Urinary bladder (tissue), 4 donors: ENCODE results near the gene SNX24. TPM values are rescaled to one million over a fixed set of nuclear protein-coding genes. Genes with fewer than 3 reads are reported as not detected.
"Not testable (repeated sequence)": the region's sequence is repeated elsewhere in the genome, so short reads cannot be mapped to it uniquely, and the experiment has no call there.

ENCODE experiments used
- DNase-seq: peaks from one replicate; pipeline ENCODE4 v3.0.0-alpha.2; 2015; ENCODE audit errors: extremely low spot score
- H3K27ac ChIP-seq: one replicate; pipeline ENCODE4 v1.5.1; 2013; ENCODE audit warnings: low read depth, mild to moderate bottlenecking, moderate library complexity
- H3K36me3 ChIP-seq: one replicate; pipeline ENCODE4 v1.6.1; 2013; ENCODE audit warnings: mild to moderate bottlenecking, moderate library complexity; ENCODE audit not compliant: insufficient read depth
- H3K4me1 ChIP-seq: one replicate; pipeline ENCODE4 v1.6.1; 2013; ENCODE audit warnings: mild to moderate bottlenecking, moderate library complexity; ENCODE audit not compliant: insufficient read depth
- H3K4me3 ChIP-seq: one replicate; pipeline ENCODE4 v1.5.1; 2013; ENCODE audit warnings: low read depth, low read length
- WGBS: extraction: QIAGEN DNeasy Blood & Tissue Kit; methylation state at CpG from one replicate; pipeline ENCODE4 v1.1.7; 2013; 5-methylcytosine and 5-hydroxymethylcytosine counted together
- polyA plus RNA-seq: library from polyadenylated mRNA; stranded (reverse); fragments of 200-250 nt; gene quantifications from one replicate; pipeline ENCODE4 v1.2.3, GENCODE V29; 2013
- total RNA-seq: library from RNA; depleted of rRNA; stranded (reverse); fragments of >200 nt; gene quantifications from one replicate; pipeline ENCODE4 v1.2.3, GENCODE V29; 2014
- donor health status: healthy with polysubstance abuse.
- donor health status: healthy.

Gene SNX24
- total and polyA plus RNA-seq, 2 donors = 8.3 to 26.1 TPM

- WGBS = 95% methylated on average over 6 of the region's 6 CpGs
- H3K4me1 ChIP-seq, H3K36me3 ChIP-seq, H3K27ac ChIP-seq, DNase-seq, H3K4me3 ChIP-seq: not testable (repeated sequence)
These were observed 122.6 kb downstream of the SNX24 start for GRCh38 chr5:122968056-122968455.

GRCh38 chr5:122971333-122971732, 125.9 kb downstream of the SNX24 start:
- Histone ChIP-seq H3K27ac (no peak overlapping the region), H3K36me3 (no peaks in the 10 kb centered on the region), H3K4me1 (no peaks in the 10 kb centered on the region), H3K4me3 (no peak overlapping the region)
- 89% methylated on average over 2 of the region's 2 CpGs for WGBS
- DNase-seq = no peak

GRCh38 chr5:122972877-122973276, 127.5 kb downstream of the SNX24 start:
- no peaks in the 10 kb centered on the region for H3K36me3 ChIP-seq
- no peaks in the 10 kb centered on the region for H3K4me1 ChIP-seq
- DNase-seq = no peak
- 97% methylated on average over 4 of the region's 4 CpGs for WGBS
- H3K27ac ChIP-seq = no peak overlapping the region
- H3K4me3 ChIP-seq = no peak overlapping the region

- H3K4me1 ChIP-seq, H3K4me3 ChIP-seq, H3K36me3 ChIP-seq, H3K27ac ChIP-seq, DNase-seq: not testable (repeated sequence)
- WGBS = 94% methylated on average over 1 of the region's 1 CpG
These were observed 128.3 kb downstream of the SNX24 start for GRCh38 chr5:122973759-122974158.

GRCh38 chr5:122974251-122974650, 128.8 kb downstream of the SNX24 start:
- not testable (repeated sequence) for H3K27ac ChIP-seq, H3K4me1 ChIP-seq, H3K36me3 ChIP-seq, DNase-seq, H3K4me3 ChIP-seq
- 95% methylated on average over 3 of the region's 3 CpGs for WGBS

- Histone ChIP-seq H3K27ac (no peak overlapping the region), H3K36me3 (no peaks in the 10 kb centered on the region), H3K4me1 (no peaks in the 10 kb centered on the region), H3K4me3 (no peak overlapping the region)
- no peak for DNase-seq
- 83% methylated on average over 2 of the region's 2 CpGs for WGBS
These were observed 131.9 kb downstream of the SNX24 start for GRCh38 chr5:122977319-122977718.

GRCh38 chr5:122978068-122978467, 132.7 kb downstream of the SNX24 start:
- DNase-seq = no peak
- Histone ChIP-seq H3K36me3 (no peaks in the 10 kb centered on the region), H3K27ac (no peak overlapping the region), H3K4me1 (no peaks in the 10 kb centered on the region), H3K4me3 (no peak overlapping the region)
- WGBS = 63% methylated on average over 2 of the region's 2 CpGs

- H3K36me3 ChIP-seq = no peaks in the 10 kb centered on the region
- H3K4me3 ChIP-seq = no peak overlapping the region
- no peak overlapping the region for H3K27ac ChIP-seq
- 98% methylated on average over 5 of the region's 5 CpGs for WGBS
- DNase-seq = no peak
- no peaks in the 10 kb centered on the region for H3K4me1 ChIP-seq
These were observed 133.4 kb downstream of the SNX24 start for GRCh38 chr5:122978644-122979297.

GRCh38 chr5:122981846-122982245, 136.4 kb downstream of the SNX24 start:
- no peaks in the 10 kb centered on the region for H3K36me3 ChIP-seq
- H3K27ac ChIP-seq = no peak overlapping the region
- 68% methylated on average over 2 of the region's 2 CpGs for WGBS
- H3K4me1 ChIP-seq = no peaks in the 10 kb centered on the region
- no peak overlapping the region for H3K4me3 ChIP-seq
- DNase-seq = no peak

GRCh38 chr5:122982376-122982775, 137.0 kb downstream of the SNX24 start:
- Histone ChIP-seq H3K4me1 (no peaks in the 10 kb centered on the region), H3K36me3 (no peaks in the 10 kb centered on the region), H3K4me3 (no peak overlapping the region), H3K27ac (no peak overlapping the region)
- no peak for DNase-seq
- 48% methylated on average over 1 of the region's 1 CpG for WGBS

- Histone ChIP-seq H3K27ac (no peak overlapping the region), H3K4me3 (no peak overlapping the region), H3K4me1 (no peaks in the 10 kb centered on the region), H3K36me3 (no peaks in the 10 kb centered on the region)
- WGBS = 96% methylated on average over 3 of the region's 3 CpGs
- no peak for DNase-seq
These were observed 139.0 kb downstream of the SNX24 start for GRCh38 chr5:122984425-122984824.

GRCh38 chr5:122985006-122985700, 139.7 kb downstream of the SNX24 start:
- no peak overlapping the region for H3K27ac ChIP-seq
- H3K4me3 ChIP-seq = no peak overlapping the region
- H3K36me3 ChIP-seq = no peaks in the 10 kb centered on the region
- 88% methylated on average over 4 of the region's 4 CpGs for WGBS
- H3K4me1 ChIP-seq = no peaks in the 10 kb centered on the region
- DNase-seq = no peak

- no peak for DNase-seq
- WGBS = 96% methylated on average over 2 of the region's 2 CpGs
- no peak overlapping the region for H3K27ac ChIP-seq
- H3K4me1 ChIP-seq = no peaks in the 10 kb centered on the region
- H3K36me3 ChIP-seq = no peaks in the 10 kb centered on the region
- no peak overlapping the region for H3K4me3 ChIP-seq
These were observed 140.7 kb downstream of the SNX24 start for GRCh38 chr5:122985954-122986721.

GRCh38 chr5:122996091-122996490, 150.7 kb downstream of the SNX24 start:
- no peaks in the 10 kb centered on the region for H3K4me1 ChIP-seq
- DNase-seq = no peak
- 87% methylated on average over 3 of the region's 3 CpGs for WGBS
- no peak overlapping the region for H3K4me3 ChIP-seq
- no peak overlapping the region for H3K27ac ChIP-seq
- H3K36me3 ChIP-seq = no peaks in the 10 kb centered on the region
